Type B pancreatic cell (in vitro differentiated cells): ENCODE measurements around the gene C10orf95. TPM values are rescaled to one million over a fixed set of nuclear protein-coding genes. Genes with fewer than 3 reads are reported as not detected.
"Not testable (repeated sequence)": the region's sequence is repeated elsewhere in the genome, so short reads cannot be mapped to it uniquely, and the experiment has no call there.

ENCODE experiments used
- DNase-seq: peaks from one replicate; pipeline ENCODE4 v3.0.0; 2021; ENCODE audit warnings: mixed read lengths; ENCODE audit not compliant: unreplicated experiment; ENCODE audit errors: extremely low spot score
- H3K27ac Mint-ChIP-seq: 2 replicates; pipeline ENCODE4 v1.8.0; 2021; ENCODE audit warnings: mild to moderate bottlenecking, mixed read lengths
- H3K27me3 Mint-ChIP-seq: 2 replicates; pipeline ENCODE4 v1.8.0; 2021; ENCODE audit warnings: mixed read lengths
- H3K36me3 Mint-ChIP-seq: 2 replicates; pipeline ENCODE4 v1.8.0; 2021; ENCODE audit warnings: mixed read lengths
- H3K4me1 Mint-ChIP-seq: one replicate; pipeline ENCODE4 v1.8.0; 2021; ENCODE audit warnings: mixed read lengths; ENCODE audit not compliant: unreplicated experiment
- H3K4me3 Mint-ChIP-seq: 2 replicates; pipeline ENCODE4 v1.8.0; 2021; ENCODE audit warnings: mild to moderate bottlenecking, mixed read lengths
- H3K9me3 Mint-ChIP-seq: 2 replicates; pipeline ENCODE4 v1.8.0; 2021; ENCODE audit warnings: mixed read lengths
- long read RNA-seq: library from polyadenylated mRNA; unstranded; transcript quantifications from one replicate; pipeline ENCODE4 v2.0.0, GENCODE V29; 2020
- total RNA-seq: library from RNA; stranded (reverse); gene quantifications from 2 replicates; pipeline ENCODE4 v1.2.1, GENCODE V29; 2021; ENCODE audit warnings: low replicate concordance
- TF ChIP-seq, protein P1 (sequence below): fragments of 200-600 bp; sonication (generic); conservative IDR thresholded peaks from 2 replicates; pipeline ENCODE4 v1.5.0; 2021; ENCODE audit warnings: antibody characterized with exemption, mild to moderate bottlenecking

C10orf95 gene, protein sequence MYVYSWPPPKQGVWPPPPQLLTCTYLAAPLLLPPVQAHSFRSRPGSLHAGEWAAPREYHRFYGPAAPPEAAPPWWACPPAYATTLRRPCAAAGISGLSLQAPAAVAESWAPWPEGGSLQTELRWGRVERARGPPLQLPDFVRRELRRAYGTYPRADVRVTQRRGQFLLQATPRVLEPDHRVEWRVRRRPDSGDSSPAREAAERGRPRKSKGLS
- 0.75 and 2.3 TPM in 2 replicates for total RNA-seq
- long read RNA-seq, result 0 reads

GRCh38 chr10:102451105-102451969, at the start of gene C10orf95:
Gene C10orf95, minus strand, starts transcription at chr10:102451543. Its CDS starts 450 bp downstream, at chr10:102451093.
- H3K27me3 Mint-ChIP-seq, result no peaks in the 10 kb centered on the region
- peak within 1 kb of the TSS; percentile 90 for H3K4me3 Mint-ChIP-seq
- TF ChIP-seq, protein P1, sequence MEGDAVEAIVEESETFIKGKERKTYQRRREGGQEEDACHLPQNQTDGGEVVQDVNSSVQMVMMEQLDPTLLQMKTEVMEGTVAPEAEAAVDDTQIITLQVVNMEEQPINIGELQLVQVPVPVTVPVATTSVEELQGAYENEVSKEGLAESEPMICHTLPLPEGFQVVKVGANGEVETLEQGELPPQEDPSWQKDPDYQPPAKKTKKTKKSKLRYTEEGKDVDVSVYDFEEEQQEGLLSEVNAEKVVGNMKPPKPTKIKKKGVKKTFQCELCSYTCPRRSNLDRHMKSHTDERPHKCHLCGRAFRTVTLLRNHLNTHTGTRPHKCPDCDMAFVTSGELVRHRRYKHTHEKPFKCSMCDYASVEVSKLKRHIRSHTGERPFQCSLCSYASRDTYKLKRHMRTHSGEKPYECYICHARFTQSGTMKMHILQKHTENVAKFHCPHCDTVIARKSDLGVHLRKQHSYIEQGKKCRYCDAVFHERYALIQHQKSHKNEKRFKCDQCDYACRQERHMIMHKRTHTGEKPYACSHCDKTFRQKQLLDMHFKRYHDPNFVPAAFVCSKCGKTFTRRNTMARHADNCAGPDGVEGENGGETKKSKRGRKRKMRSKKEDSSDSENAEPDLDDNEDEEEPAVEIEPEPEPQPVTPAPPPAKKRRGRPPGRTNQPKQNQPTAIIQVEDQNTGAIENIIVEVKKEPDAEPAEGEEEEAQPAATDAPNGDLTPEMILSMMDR, result no peak
- H3K27ac Mint-ChIP-seq, result peak within 1 kb of the TSS; percentile 88
- H3K9me3 Mint-ChIP-seq, result no peaks in the 10 kb centered on the region
- no peaks in the 10 kb centered on the region for H3K36me3 Mint-ChIP-seq
- H3K4me1 Mint-ChIP-seq, result peaks cover 12% of the 10 kb centered on the region
- DNase-seq, result no peak

- not testable (repeated sequence) for DNase-seq, H3K27me3 Mint-ChIP-seq, H3K9me3 Mint-ChIP-seq, H3K4me3 Mint-ChIP-seq, H3K27ac Mint-ChIP-seq, H3K36me3 Mint-ChIP-seq
- peaks cover 19% of the 10 kb centered on the region for H3K4me1 Mint-ChIP-seq
These were observed 49.3 kb upstream of the C10orf95 start for GRCh38 chr10:102500686-102501085.

- no peaks in the 10 kb centered on the region for H3K9me3 Mint-ChIP-seq
- no peaks in the 10 kb centered on the region for H3K27me3 Mint-ChIP-seq
- DNase-seq, result no peak
- H3K36me3 Mint-ChIP-seq, result no peaks in the 10 kb centered on the region
- peak overlapping the region; percentile 13 for H3K4me3 Mint-ChIP-seq
- peaks cover 10% of the 10 kb centered on the region for H3K4me1 Mint-ChIP-seq
- H3K27ac Mint-ChIP-seq, result no peak overlapping the region
- TF ChIP-seq, protein P1, result no peak
These were observed 48.0 kb upstream of the C10orf95 start for GRCh38 chr10:102499356-102499755.

DNA sequence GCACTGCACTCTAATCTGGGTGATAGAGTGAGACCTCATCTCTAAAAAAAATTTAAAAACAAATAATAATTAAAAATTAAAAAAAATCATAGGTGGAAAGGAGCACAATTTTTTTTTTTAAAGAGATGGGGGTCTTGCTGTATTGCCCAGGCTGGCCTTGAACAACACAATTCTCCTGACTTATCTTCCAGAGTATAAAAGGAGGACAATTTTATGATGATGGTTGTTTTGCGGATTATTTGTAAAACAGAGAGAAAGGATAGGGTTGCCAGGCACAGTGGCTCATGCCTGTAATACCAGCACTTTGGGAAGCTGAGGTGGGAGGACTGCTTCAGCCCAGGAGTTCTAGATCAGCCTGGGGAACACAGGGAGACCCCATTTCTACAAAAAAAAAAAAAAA, 46.2 kb upstream of the C10orf95 start:
- TF ChIP-seq, protein P1, result no peak
- no peaks in the 10 kb centered on the region for H3K9me3 Mint-ChIP-seq
- DNase-seq, result no peak
- H3K27ac Mint-ChIP-seq, result no peak overlapping the region
- no peak overlapping the region for H3K4me3 Mint-ChIP-seq
- peaks cover 19% of the 10 kb centered on the region for H3K4me1 Mint-ChIP-seq
- H3K36me3 Mint-ChIP-seq, result no peaks in the 10 kb centered on the region
- H3K27me3 Mint-ChIP-seq, result no peaks in the 10 kb centered on the region

DNA sequence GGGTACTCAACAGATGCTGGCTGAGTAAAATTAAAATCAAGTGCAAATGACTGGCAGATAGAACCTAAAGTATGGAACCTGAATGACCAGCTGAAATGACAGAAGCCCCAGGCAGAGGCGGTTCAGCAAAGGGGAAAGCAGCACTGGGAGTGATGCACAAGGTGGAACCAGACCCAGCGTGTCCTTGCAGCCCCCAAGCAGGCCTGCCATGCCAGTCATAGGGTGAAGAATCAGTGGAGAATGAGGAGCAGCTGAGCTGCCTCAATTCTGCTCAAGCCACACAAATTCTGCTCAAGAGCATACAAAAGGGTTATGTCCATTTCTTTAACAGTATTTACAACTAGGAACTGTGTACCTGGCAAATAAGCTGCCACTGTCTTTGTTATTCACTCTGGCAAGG, 42.4 kb upstream of the C10orf95 start:
- TF ChIP-seq, protein P1, result no peak
- Mint-ChIP-seq H3K9me3 (no peaks in the 10 kb centered on the region), H3K27ac (peak overlapping the region; percentile 27)

DNA sequence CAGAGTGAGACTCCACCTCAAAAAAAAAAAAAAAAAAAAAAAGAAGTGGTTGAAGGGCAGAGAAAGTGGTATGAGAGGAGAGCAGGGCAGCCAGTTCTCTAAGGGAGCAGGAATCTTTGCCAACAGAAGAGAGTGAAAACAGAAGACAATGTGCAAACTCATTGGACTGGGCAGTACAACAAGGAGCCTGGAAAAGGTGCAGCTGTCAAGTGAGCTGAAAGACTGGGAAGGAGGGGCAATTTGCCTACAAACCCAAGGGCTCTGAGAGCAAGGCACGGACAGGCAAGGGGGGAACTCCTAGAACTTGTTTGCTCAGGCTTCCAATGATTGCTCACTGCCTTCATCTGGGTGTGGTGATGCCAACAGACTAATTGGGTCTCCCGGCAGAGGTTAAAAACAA, 41.6 kb upstream of the C10orf95 start:
- Mint-ChIP-seq H3K9me3 (no peaks in the 10 kb centered on the region), H3K27me3 (no peaks in the 10 kb centered on the region), H3K4me1 (peaks cover 9% of the 10 kb centered on the region), H3K27ac (peak overlapping the region; percentile 68), H3K4me3 (peak overlapping the region; percentile 8), H3K36me3 (peaks cover 4% of the 10 kb centered on the region)
- DNase-seq, result no peak
- TF ChIP-seq, protein P1, result no peak

More for the DNA sequence above, 42.4 kb upstream of the C10orf95 start:
- DNase-seq, result no peak
- Mint-ChIP-seq H3K27me3 (no peaks in the 10 kb centered on the region), H3K36me3 (peaks cover 3% of the 10 kb centered on the region), H3K4me1 (peaks cover 9% of the 10 kb centered on the region), H3K4me3 (no peak overlapping the region)
